LNCAP (cell line): ENCODE results near the gene GPR63.

Source experiments
- CTCF ChIP-seq: fragments of 450-650 bp; IDR thresholded peaks from 2 replicates; pipeline ENCODE4 v1.5.1; 2017; ENCODE audit warnings: mild to moderate bottlenecking

The GPR63 gene

DNA sequence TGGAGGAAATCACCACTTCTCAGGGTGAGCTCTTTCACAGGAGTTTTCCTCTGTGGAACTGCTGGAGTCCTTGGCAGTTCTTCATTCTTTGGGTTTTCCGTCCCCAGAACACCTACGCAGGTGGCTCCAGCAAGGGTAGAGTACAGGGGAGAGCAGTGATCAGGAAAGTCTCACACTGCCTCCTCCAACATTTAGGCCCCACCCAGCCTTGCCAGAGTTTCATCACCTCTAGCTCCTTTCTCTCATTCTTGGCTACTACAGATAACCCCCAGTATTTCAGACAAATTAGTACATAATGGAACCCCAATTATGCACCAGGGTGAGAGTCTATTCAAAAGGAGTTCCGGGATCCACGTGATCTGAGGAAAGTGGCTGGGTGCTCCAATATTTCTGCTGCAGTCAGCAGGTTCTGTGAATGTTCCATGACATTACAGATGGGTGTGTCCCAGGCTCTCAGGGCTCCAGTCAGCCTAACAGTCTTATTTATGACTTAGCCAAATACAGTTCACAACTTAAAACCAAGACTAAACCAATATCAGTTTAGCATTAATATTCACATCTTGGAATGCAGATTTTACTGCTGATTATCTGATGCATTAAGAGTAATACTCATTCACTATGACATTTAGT is 44.6 kb downstream of the GPR63 start:
- TF ChIP-seq CTCF = no peak

- no peak for TF ChIP-seq CTCF
Observed at GRCh38 chr6:96789871-96790270, 47.4 kb downstream of the GPR63 start.

DNA sequence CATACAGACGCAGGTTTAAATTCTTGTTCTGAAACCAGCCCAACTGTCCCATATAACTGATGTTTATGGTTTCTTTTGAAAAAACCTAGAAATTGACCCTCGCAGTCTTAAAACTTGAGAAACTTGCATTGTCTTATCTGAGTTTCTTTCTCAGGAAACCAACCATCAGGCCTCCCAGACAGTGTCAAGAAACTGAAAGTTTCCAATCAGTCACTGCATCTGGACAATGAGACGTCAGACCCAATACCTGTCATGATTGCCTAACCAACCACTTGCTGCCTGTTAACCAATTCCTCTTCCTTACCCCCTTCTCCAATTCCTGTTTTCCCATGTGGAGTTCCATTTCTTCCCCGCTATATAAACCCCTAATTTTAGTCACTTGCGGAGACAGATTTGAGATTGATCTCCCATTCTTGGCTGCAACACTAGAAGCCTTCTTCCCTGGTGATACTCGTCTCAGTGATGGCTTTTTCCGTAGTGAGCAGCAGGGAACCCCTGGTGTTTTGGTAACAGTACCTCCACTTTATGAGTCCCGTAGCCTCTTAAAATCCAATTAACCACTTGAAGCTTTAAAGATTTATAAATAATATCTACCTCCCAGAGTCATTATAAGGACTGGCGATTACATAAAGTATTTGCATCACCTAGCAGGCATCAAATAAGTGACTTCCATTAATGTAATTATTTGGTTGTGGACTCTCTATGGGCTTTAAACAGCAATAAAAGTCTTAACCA is 49.3 kb downstream of the GPR63 start:
- no peak for TF ChIP-seq CTCF

DNA sequence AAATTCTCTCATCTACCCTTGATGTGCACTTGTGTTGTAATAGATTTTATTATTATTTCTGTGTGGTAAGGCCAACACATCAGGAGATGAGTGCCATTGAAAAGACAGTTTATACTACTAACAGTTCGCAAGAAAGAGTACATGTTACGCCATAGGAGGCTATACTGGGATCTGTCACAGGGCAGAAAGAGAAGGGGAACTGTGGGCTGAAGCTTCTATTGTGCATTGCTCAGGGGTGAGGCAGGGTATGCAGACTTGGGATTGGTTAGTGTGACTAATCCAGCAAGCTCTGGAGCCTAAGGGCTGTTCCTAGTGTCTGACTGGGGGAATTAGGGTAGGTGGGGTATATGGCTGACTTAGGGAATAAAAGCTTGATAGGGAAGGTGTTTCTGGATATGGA is 50.9 kb downstream of the GPR63 start:
- no peak for TF ChIP-seq CTCF

- TF ChIP-seq CTCF = no peak
Observed at GRCh38 chr6:96784650-96785049, 52.6 kb downstream of the GPR63 start.

- TF ChIP-seq CTCF = no peak
Observed at GRCh38 chr6:96783307-96783706, 54.0 kb downstream of the GPR63 start.

- TF ChIP-seq CTCF = no peak
Observed at GRCh38 chr6:96781557-96781956, 55.7 kb downstream of the GPR63 start.
